8988T (cell line): ENCODE results near the gene SYTL3.
"Not testable (repeated sequence)": the region's sequence is repeated elsewhere in the genome, so short reads cannot be mapped to it uniquely, and the experiment has no call there.

Source experiments
- DNase-seq: peaks from one replicate; pipeline ENCODE4 v3.0.0; 2011

The SYTL3 gene

GRCh38 chr6:158649289-158650143 is at the start of gene SYTL3:
Gene SYTL3 (plus strand): TSS chr6:158650054. CDS start chr6:158663269, 13,215 bp downstream.
- no peak for DNase-seq

- DNase-seq: no peak
These were observed 46.4 kb upstream of the SYTL3 start for GRCh38 chr6:158603261-158604047.

GRCh38 chr6:158604048-158604406 is 45.8 kb upstream of the SYTL3 start:
- no peak for DNase-seq

GRCh38 chr6:158605266-158605878 is 44.5 kb upstream of the SYTL3 start:
- DNase-seq: peak; percentile 61

- DNase-seq: not testable (repeated sequence)
These were observed 43.8 kb upstream of the SYTL3 start for GRCh38 chr6:158606011-158606410.

- no peak for DNase-seq
These were observed 42.9 kb upstream of the SYTL3 start for GRCh38 chr6:158606935-158607334.

GRCh38 chr6:158607411-158608170 is 42.3 kb upstream of the SYTL3 start:
- DNase-seq: no peak

GRCh38 chr6:158608221-158608620 is 41.6 kb upstream of the SYTL3 start:
- DNase-seq: no peak

- DNase-seq: no peak
These were observed 40.2 kb upstream of the SYTL3 start for GRCh38 chr6:158609455-158610155.

- DNase-seq: no peak
These were observed 39.4 kb upstream of the SYTL3 start for GRCh38 chr6:158610319-158610968.

GRCh38 chr6:158611039-158611438 is 38.8 kb upstream of the SYTL3 start:
- DNase-seq: no peak

- DNase-seq: no peak
These were observed 38.1 kb upstream of the SYTL3 start for GRCh38 chr6:158611541-158612370.

- DNase-seq: not testable (repeated sequence)
These were observed 35.2 kb upstream of the SYTL3 start for GRCh38 chr6:158614606-158615005.

- not testable (repeated sequence) for DNase-seq
These were observed 31.6 kb upstream of the SYTL3 start for GRCh38 chr6:158618289-158618688.

- DNase-seq: no peak
These were observed 29.7 kb upstream of the SYTL3 start for GRCh38 chr6:158619922-158620801.

- no peak for DNase-seq
These were observed 28.7 kb upstream of the SYTL3 start for GRCh38 chr6:158620963-158621693.

GRCh38 chr6:158621694-158622544 is 27.9 kb upstream of the SYTL3 start:
- no peak for DNase-seq
